ENCODE data around the gene PRKCH.
"Not testable (repeated sequence)": the region's sequence is repeated elsewhere in the genome, so short reads cannot be mapped to it uniquely, and the experiment has no call there.

The PRKCH gene

DNA sequence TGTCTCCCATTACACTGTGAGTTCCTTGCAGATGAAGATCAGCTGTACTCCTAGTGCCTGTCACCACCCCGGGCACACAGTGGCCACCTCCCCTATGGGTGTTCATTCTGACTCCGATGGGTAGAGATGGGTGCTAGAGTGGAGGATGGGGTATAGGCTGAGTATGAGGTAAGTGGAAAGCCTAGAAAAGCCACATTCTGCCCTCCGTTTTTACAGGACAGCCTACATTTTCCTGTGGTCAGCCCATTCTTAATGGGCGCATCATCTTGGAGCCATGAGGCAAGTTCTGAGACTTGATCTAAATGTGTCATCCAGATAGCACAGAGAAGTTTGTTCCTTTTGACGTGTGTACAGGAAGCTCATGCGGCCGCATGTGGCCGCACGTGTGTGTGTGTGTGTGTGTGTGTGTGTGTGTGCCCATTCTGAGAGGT lies 207.2 kb downstream of the PRKCH start:
- no peak overlapping the region for H3K4me3 Mint-ChIP-seq
- H3K27ac Mint-ChIP-seq = no peak overlapping the region
- no peaks in the 10 kb centered on the region for H3K27me3 Mint-ChIP-seq
- peak; percentile 48 for ATAC-seq (ENCODE audit: low read depth)
- H3K4me1 Mint-ChIP-seq = peaks cover 13% of the 10 kb centered on the region
- H3K36me3 Mint-ChIP-seq = no peaks in the 10 kb centered on the region
- H3K9me3 Mint-ChIP-seq = no peaks in the 10 kb centered on the region
- DNase-seq (ENCODE audit: low spot score in 2 of 2) = no peak

DNA sequence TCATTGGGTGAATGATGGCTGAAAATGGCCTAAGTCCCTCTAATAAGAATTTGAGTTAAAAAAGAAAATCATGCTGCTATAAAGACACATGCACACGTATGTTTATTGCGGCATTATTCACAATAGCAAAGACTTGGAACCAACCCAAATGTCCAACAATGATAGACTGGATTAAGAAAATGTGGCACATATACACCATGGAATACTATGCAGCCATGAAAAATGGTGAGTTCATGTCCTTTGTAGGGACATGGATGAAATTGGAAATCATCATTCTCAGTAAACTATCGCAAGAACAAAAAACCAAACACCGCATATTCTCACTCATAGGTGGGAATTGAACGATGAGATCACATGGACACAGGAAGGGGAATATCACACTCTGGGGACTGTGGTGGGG lies 208.0 kb downstream of the PRKCH start:
- not testable (repeated sequence) for H3K27me3 Mint-ChIP-seq; H3K27ac Mint-ChIP-seq; H3K4me3 Mint-ChIP-seq; DNase-seq (ENCODE audit: low spot score in 2 of 2); H3K36me3 Mint-ChIP-seq; H3K9me3 Mint-ChIP-seq; ATAC-seq (ENCODE audit: low read depth)
- H3K4me1 Mint-ChIP-seq = peaks cover 13% of the 10 kb centered on the region

DNA sequence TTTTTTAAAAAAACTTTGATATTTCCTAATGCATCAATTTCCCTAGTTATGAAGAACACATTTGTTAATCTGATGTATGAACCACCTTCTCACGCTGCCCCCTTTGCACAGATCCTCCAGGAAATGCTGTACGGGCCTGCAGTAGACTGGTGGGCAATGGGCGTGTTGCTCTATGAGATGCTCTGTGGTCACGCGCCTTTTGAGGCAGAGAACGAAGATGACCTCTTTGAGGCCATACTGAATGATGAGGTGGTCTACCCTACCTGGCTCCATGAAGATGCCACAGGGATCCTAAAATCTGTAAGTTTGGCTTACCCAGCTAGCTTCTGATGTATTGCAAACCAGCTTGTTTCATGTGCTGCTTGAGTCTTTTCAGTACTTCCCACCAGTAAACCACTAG lies 208.9 kb downstream of the PRKCH start:
- no peaks in the 10 kb centered on the region for H3K36me3 Mint-ChIP-seq
- no peaks in the 10 kb centered on the region for H3K9me3 Mint-ChIP-seq
- ATAC-seq (ENCODE audit: low read depth) (no peak), DNase-seq (ENCODE audit: low spot score in 2 of 2) (no peak)
- peaks cover 13% of the 10 kb centered on the region for H3K4me1 Mint-ChIP-seq
- no peak overlapping the region for H3K4me3 Mint-ChIP-seq
- H3K27ac Mint-ChIP-seq = no peak overlapping the region
- no peaks in the 10 kb centered on the region for H3K27me3 Mint-ChIP-seq

DNA sequence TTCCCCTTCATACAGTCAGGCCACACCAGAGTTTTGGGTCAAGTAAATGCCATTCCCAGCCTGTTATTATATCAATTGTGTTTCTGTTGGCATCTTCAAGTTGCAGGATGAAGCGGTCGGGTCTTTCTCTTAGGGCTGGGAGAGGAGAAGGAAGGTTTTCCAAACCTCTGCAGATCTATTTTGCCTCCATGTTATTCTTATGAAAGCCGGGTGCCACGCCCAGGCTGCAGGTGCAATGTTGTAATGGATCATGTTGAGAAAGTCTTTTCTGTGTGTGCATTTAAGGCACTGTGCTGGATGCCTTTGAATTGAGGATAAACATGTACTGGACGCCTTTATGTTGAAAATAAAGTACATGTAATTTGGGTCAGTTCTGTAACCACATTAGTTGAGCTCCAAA lies 209.5 kb downstream of the PRKCH start:
- Mint-ChIP-seq H3K4me1 (peaks cover 13% of the 10 kb centered on the region), H3K9me3 (no peaks in the 10 kb centered on the region), H3K27me3 (no peaks in the 10 kb centered on the region), H3K4me3 (no peak overlapping the region), H3K36me3 (no peaks in the 10 kb centered on the region), H3K27ac (no peak overlapping the region)
- ATAC-seq (ENCODE audit: low read depth) = no peak
- DNase-seq (ENCODE audit: low spot score in 2 of 2) = no peak

DNA sequence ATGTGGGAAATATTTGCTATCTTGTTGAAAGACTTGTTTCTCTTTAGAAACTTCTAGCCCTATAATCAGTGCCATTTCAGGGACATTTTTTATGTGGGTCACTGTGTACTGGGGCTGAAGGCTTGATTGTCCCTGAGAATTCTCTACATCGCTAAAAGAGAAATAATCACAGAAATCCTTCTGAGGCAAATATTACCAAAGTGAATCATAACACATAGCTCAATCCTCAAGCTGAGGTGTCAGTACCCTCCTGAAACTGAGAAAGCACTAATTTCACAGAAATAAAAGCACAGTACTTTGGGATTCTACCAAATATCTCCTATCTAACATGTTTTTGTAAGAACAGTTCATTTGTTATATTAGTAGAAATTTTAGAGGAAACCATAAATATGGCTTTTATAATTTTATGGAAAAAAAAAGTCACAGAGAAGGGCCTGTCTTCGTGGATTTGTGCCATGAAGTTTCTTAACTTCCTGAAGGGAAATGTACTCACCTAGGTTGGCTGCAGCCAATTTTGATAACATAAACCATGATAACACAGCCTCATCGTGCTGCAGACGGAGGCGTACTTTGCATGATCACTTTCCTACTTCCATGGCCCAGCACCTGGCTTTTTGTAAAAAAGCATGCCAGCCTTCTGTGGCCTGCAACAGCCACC lies 210.2 kb downstream of the PRKCH start:
- no peak for DNase-seq (ENCODE audit: low spot score in 2 of 2)
- Mint-ChIP-seq H3K4me1 (peaks cover 15% of the 10 kb centered on the region), H3K9me3 (no peaks in the 10 kb centered on the region), H3K27me3 (no peaks in the 10 kb centered on the region), H3K36me3 (no peaks in the 10 kb centered on the region), H3K4me3 (no peak overlapping the region), H3K27ac (no peak overlapping the region)
- ATAC-seq (ENCODE audit: low read depth) = no peak

DNA sequence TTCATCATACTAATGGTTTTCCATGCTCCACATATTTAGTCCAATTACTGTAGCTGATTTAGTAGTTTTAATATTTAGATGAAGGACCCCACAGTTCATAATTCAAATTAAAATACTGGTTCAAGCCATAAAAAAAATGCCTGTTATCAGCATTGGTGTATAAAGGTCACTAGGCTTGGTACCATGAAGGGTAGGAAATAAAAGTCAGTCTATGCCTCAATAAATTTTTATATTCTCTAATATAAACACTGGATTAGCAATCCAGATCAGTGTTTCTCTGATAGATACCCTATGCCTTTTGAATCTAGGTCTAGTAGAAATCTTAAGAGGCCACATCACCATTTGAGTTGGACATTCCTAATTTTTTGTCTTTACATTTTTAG lies 210.7 kb downstream of the PRKCH start:
- Mint-ChIP-seq H3K27ac (no peak overlapping the region), H3K27me3 (no peaks in the 10 kb centered on the region), H3K9me3 (no peaks in the 10 kb centered on the region), H3K4me1 (peaks cover 14% of the 10 kb centered on the region), H3K36me3 (no peaks in the 10 kb centered on the region), H3K4me3 (no peak overlapping the region)
- ATAC-seq (ENCODE audit: low read depth) (no peak), DNase-seq (ENCODE audit: low spot score in 2 of 2) (no peak)

DNA sequence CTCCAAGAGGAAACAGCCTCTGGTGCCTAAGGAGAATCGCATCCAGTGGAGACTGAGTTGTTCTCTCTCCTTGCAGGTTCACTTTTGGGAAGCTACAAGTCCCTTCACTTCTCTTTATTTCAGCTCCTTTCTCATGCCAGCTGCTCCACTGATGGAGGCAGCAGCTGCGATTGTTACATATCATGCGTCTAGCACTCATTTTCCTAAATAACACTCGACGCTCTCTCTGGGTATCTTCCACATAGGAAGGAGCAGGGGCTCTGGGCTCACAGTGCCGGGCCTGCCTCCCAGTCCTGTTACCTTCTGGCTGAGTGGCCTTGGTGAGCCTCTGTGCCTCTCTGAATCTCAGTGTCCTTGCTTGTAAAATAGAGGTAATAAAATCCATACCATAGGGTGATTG lies 211.4 kb downstream of the PRKCH start:
- Mint-ChIP-seq H3K27me3 (no peaks in the 10 kb centered on the region), H3K27ac (no peak overlapping the region), H3K36me3 (no peaks in the 10 kb centered on the region), H3K9me3 (no peaks in the 10 kb centered on the region), H3K4me3 (no peak overlapping the region), H3K4me1 (peaks cover 9% of the 10 kb centered on the region)
- DNase-seq (ENCODE audit: low spot score in 2 of 2) = no peak
- no peak for ATAC-seq (ENCODE audit: low read depth)

DNA sequence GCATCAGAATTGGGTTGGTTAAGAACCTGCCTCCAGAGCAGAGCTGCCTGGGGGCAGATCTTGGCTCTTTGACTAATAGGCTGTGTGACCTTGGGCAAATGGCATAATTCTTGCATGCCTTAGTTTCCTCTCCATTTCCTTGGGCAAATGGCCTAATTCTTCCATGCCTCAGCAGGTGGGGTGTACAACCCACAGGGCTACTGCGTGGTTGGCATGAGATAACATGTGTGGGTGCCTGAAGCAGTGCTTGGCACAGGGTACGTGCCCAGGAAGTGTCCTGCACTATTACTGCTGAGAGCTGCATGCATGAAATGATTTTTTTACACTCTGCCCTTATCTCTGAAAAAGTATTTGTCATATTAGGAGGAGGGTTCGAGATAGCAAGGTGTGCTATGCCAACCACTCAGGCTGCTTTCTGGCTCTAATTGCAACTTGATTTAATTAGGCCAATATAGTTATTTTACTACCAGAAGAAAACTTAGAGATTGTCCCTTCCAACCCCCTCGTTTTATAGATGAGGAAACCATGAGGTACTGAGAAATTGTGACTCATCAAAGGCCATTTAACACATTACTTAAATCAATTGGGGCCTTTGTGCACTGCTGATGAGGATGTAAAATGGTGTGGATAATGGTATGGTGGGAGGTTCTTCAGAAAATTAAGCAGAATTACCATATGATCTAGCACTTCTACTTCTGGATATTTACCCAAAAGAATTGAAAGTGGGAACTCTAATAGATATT lies 212.3 kb downstream of the PRKCH start:
- H3K4me3 Mint-ChIP-seq = no peak overlapping the region
- H3K27ac Mint-ChIP-seq = no peak overlapping the region
- DNase-seq (ENCODE audit: low spot score in 2 of 2) (no peak), ATAC-seq (ENCODE audit: low read depth) (no peak)
- H3K9me3 Mint-ChIP-seq = no peaks in the 10 kb centered on the region
- no peaks in the 10 kb centered on the region for H3K36me3 Mint-ChIP-seq
- peaks cover 5% of the 10 kb centered on the region for H3K4me1 Mint-ChIP-seq
- no peaks in the 10 kb centered on the region for H3K27me3 Mint-ChIP-seq

DNA sequence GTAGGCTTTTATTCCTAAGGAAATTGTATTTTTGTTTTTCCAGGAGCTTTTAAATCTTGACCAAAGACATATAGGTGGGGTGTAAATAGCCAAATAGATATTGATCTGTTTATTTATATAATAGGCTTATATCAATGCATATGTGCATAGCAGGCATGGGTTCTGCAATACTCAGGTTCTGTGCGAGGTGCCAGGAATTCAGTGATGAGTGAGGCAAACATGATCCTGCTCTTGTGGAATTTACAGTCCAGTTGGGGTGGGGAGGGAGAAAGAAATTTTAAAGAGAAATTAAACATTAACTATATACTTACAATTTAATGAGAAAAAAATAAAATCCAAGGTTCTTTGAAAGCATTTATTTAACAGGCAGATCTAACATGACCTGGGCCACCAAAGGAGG lies 213.7 kb downstream of the PRKCH start:
- DNase-seq (ENCODE audit: low spot score in 2 of 2) = no peak
- no peaks in the 10 kb centered on the region for H3K27me3 Mint-ChIP-seq
- H3K27ac Mint-ChIP-seq = no peak overlapping the region
- no peaks in the 10 kb centered on the region for H3K36me3 Mint-ChIP-seq
- H3K9me3 Mint-ChIP-seq = no peaks in the 10 kb centered on the region
- H3K4me1 Mint-ChIP-seq = peaks cover 2% of the 10 kb centered on the region
- H3K4me3 Mint-ChIP-seq = no peak overlapping the region
- ATAC-seq (ENCODE audit: low read depth) = no peak

DNA sequence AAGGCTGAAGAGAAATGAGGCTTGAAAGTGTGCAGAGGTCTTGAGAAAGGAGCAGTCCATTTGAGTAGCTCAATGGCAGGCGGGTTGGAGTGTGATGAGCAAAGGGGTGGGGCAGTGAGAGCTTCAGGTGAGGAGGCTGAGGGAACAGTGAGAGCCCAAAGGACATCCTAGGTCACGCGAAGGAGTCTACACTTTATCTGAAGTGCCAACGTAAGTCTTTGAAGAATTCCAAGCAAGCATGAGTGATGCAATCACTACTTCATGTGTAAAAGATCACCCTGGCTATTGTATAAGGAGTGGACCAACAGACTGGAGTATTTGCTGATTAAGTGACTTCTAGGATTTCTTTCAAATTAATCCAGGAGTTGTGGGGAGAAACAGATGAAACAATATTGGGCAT lies 214.1 kb downstream of the PRKCH start:
- ATAC-seq (ENCODE audit: low read depth) (no peak), DNase-seq (ENCODE audit: low spot score in 2 of 2) (no peak)
- H3K9me3 Mint-ChIP-seq = no peaks in the 10 kb centered on the region
- peaks cover 2% of the 10 kb centered on the region for H3K4me1 Mint-ChIP-seq
- H3K4me3 Mint-ChIP-seq = no peak overlapping the region
- H3K36me3 Mint-ChIP-seq = no peaks in the 10 kb centered on the region
- no peak overlapping the region for H3K27ac Mint-ChIP-seq
- H3K27me3 Mint-ChIP-seq = no peaks in the 10 kb centered on the region

DNA sequence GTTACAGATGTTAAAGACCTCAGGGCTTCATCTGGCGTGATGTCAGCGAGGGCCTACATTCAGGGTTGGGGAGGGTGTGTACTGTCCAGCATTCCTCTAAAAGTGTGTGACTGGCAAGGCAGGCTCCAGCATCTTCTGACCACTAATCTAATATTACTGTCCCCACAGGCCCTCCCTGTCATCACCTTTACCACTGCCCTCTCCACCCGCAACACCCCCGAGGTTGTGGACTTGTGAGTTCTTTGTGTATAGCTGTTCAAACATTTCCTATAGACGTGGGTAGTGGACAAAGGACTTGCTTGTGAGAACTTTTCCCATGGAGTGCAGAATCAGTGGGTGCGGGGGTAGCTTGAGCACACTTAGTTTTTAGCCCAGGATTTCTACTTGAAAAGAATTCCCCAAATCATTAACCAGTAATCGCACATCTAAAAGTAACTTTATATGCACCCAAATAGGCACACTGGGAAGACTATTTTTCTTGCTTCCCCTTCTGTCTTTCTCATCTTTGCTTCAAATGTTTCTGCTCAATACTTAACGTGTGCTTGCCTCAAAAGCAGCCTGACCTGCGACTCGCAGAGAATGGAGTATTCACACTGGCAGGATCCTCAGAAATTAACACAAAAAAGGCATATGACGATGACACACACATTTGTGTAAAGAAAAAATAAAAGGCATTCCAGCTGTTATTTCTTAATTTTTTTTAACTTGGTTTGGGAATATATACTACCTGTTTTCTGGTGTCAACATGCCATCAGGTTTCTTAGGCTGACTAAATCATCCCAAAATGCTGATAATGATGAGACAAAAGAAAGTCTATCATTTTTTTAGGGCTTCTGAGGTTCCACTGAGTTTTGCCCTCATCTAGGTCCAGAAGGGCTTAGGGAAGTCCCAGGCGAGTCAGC lies 215.5 kb downstream of the PRKCH start:
- Mint-ChIP-seq H3K27me3 (no peaks in the 10 kb centered on the region), H3K9me3 (no peaks in the 10 kb centered on the region), H3K36me3 (no peaks in the 10 kb centered on the region), H3K27ac (no peak overlapping the region), H3K4me1 (peaks cover 2% of the 10 kb centered on the region), H3K4me3 (no peak overlapping the region)
- ATAC-seq (ENCODE audit: low read depth) (no peak), DNase-seq (ENCODE audit: low spot score in 2 of 2) (no peak)

DNA sequence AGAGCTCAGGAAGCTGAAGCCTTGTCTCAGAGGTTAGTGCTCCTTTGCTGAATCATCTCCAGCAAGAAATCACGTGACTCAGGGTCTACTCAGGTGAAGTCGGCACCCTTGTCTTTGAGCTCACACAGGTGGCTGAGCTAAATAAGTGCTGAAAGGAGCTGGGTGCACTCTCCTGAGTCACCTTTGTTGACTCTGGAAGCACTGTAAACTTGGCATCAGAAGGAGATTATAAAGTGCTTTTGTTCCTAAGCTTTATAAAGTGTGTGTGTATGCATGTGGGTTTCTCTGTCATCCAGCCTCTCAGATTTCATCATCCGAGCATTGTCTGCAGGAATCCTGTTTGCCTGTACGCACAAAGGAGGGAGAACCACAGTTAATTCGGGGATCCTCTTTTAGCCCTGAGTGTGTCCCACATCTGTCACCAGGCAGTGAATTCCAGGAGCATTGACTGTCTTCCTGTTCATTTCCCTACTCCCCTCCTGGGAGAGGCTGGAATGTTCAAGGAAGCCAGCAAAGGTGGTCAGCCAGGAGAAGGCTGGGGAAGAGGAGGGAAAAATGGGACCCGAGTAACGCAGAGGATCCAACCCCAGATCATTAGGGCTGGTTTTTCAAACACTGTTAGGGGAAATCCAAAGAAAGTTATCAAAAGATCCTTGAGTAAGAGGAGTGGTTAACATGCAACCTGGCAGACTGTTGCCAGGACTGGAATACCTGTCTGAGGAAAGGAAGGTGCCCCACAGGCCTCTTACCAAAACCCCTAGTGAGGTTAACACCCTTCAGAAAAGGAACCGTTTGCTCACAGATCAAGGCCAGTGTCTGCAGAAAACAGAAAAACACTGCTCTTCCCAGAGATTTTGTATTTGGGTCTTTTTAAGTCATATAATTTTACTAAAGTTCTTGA lies 216.4 kb downstream of the PRKCH start:
- Mint-ChIP-seq H3K27ac (no peak overlapping the region), H3K27me3 (no peaks in the 10 kb centered on the region), H3K9me3 (no peaks in the 10 kb centered on the region), H3K4me1 (peaks cover 2% of the 10 kb centered on the region), H3K36me3 (no peaks in the 10 kb centered on the region), H3K4me3 (no peak overlapping the region)
- DNase-seq (ENCODE audit: low spot score in 2 of 2) = no peak
- no peak for ATAC-seq (ENCODE audit: low read depth)

DNA sequence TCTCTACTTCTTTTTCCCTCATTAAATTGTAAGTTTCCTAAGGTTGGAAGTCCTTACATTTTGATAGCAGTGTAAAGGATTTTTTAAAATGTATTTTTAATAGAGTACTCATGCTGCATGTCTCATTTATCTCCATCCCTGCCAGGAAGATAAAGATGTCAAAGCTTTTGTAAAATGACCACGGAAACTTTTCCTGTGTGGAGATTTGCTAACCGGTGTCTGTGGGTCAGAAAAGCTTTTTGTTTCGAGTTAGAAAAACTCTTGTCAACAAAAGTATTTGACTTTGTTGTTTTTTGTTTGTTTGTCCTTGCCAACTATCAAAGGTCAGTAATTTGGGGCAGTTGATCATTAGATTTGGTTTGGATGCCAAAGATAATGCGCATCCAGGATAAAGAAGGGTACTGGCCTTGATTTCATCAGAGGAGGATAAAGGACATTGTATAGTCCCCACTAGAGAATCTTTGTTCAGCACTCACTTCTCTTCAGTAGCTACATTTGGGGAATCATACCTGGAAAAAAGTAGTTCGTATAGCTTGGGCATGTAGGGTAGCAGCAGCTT lies 217.2 kb downstream of the PRKCH start:
- H3K36me3 Mint-ChIP-seq = no peaks in the 10 kb centered on the region

More for the DNA sequence above, 217.2 kb downstream of the PRKCH start:
- Mint-ChIP-seq H3K4me3 (no peak overlapping the region), H3K27me3 (no peaks in the 10 kb centered on the region), H3K9me3 (no peaks in the 10 kb centered on the region), H3K4me1 (peaks cover 2% of the 10 kb centered on the region), H3K27ac (no peak overlapping the region)
- DNase-seq (ENCODE audit: low spot score in 2 of 2) = no peak
- no peak for ATAC-seq (ENCODE audit: low read depth)

Measured in memory B cell (primary cell).